ENCODE results near the gene C16orf54.
A peak's percentile ranks its signal among the peaks of the same experiment; 100 is the strongest.
"Not testable (repeated sequence)": the region's sequence is repeated elsewhere in the genome, so short reads cannot be mapped to it uniquely, and the experiment has no call there.

Gene C16orf54

GRCh38 chr16:29738514-29738913 is 7.3 kb downstream of the C16orf54 start:
- DNase-seq: no peak

- DNase-seq: no peak
These were observed 8.1 kb downstream of the C16orf54 start for GRCh38 chr16:29737713-29738112.

- DNase-seq: no peak
These were observed 9.0 kb downstream of the C16orf54 start for GRCh38 chr16:29736764-29737163.

GRCh38 chr16:29736112-29736511 is 9.7 kb downstream of the C16orf54 start:
- no peak for DNase-seq

GRCh38 chr16:29734786-29735185 is 11.0 kb downstream of the C16orf54 start:
- no peak for DNase-seq

- not testable (repeated sequence) for DNase-seq
These were observed 13.8 kb downstream of the C16orf54 start for GRCh38 chr16:29731768-29732601.

- no peak for DNase-seq
These were observed 15.1 kb downstream of the C16orf54 start for GRCh38 chr16:29730649-29731048.

- DNase-seq: peak; percentile 26
These were observed 16.7 kb downstream of the C16orf54 start for GRCh38 chr16:29729116-29729521.

GRCh38 chr16:29727452-29727851 is 18.3 kb downstream of the C16orf54 start:
- DNase-seq: no peak

GRCh38 chr16:29726845-29727377 is 18.9 kb downstream of the C16orf54 start:
- DNase-seq: no peak

GRCh38 chr16:29721167-29721879 is 24.5 kb downstream of the C16orf54 start:
- peak; percentile 79 for DNase-seq

GRCh38 chr16:29720703-29721102 is 25.1 kb downstream of the C16orf54 start:
- DNase-seq: no peak

GRCh38 chr16:29719063-29719462 is 26.7 kb downstream of the C16orf54 start:
- DNase-seq: no peak

- DNase-seq: no peak
These were observed 28.7 kb downstream of the C16orf54 start for GRCh38 chr16:29717113-29717512.

GRCh38 chr16:29714972-29715371 is 30.8 kb downstream of the C16orf54 start:
- DNase-seq: no peak

- no peak for DNase-seq
These were observed 31.4 kb downstream of the C16orf54 start for GRCh38 chr16:29714396-29714795.

- DNase-seq: no peak
These were observed 33.0 kb downstream of the C16orf54 start for GRCh38 chr16:29712809-29713208.

GRCh38 chr16:29710227-29711219 is 35.3 kb downstream of the C16orf54 start:
- no peak for DNase-seq

GRCh38 chr16:29709657-29710056 is 36.1 kb downstream of the C16orf54 start:
- DNase-seq: not testable (repeated sequence)

- no peak for DNase-seq
These were observed 36.7 kb downstream of the C16orf54 start for GRCh38 chr16:29708917-29709600.

- DNase-seq: not testable (repeated sequence)
These were observed 38.6 kb downstream of the C16orf54 start for GRCh38 chr16:29707160-29707559.

- no peak for DNase-seq
These were observed 40.8 kb downstream of the C16orf54 start for GRCh38 chr16:29705030-29705429.
